ENCODE results near the gene ZNF418. TPM values are rescaled to one million over a fixed set of nuclear protein-coding genes. Genes with fewer than 3 reads are reported as not detected.

ZNF418 gene
- polyA plus RNA-seq (ENCODE audit: insufficient read length in 10 of 10): 10 to 100 TPM in 5 of 10 donors, 1 to 10 TPM in 5; 6.0 to 19.1 (median 9.6) TPM
- long read RNA-seq, donor 1: 0 reads
- long read RNA-seq, donor 2: 0 reads
- long read RNA-seq, donor 3: 0 reads
- long read RNA-seq, donor 4, partial matches to known transcripts: 0 of 1 reads
- long read RNA-seq, donor 4, other reads (novel, unspliced or antisense): 0 of 1 reads
- long read RNA-seq, donor 5: 0 reads
- long read RNA-seq, donor 6: 0 reads
- long read RNA-seq, donor 7, partial matches to known transcripts: 0 of 1 reads
- long read RNA-seq, donor 7, other reads (novel, unspliced or antisense): 0 of 1 reads
- long read RNA-seq, donor 8: 0 reads
- long read RNA-seq, donor 9: 0 reads

- DNase-seq: peak; percentile 84 to 90 (median 86)
These were observed at the start of gene ZNF418 for GRCh38 chr19:57934820-57935665. Gene ZNF418, minus strand, starts transcription at chr19:57935402. Its CDS starts 1,580 bp downstream, at chr19:57933822.

GRCh38 chr19:57978586-57979289 lies 43.5 kb upstream of the ZNF418 start:
- no peak for DNase-seq

- no peak for DNase-seq
These were observed 39.2 kb upstream of the ZNF418 start, which contains the start of gene C19orf18 for GRCh38 chr19:57974434-57974833. Gene C19orf18, minus strand, starts transcription at chr19:57974534. Its CDS starts 102 bp downstream, at chr19:57974432.

- no peak for DNase-seq
These were observed 29.6 kb upstream of the ZNF418 start for GRCh38 chr19:57964761-57965160.

GRCh38 chr19:57961785-57962184 lies 26.6 kb upstream of the ZNF418 start:
- no peak for DNase-seq

GRCh38 chr19:57954996-57955395 lies 19.8 kb upstream of the ZNF418 start:
- DNase-seq: no peak

- DNase-seq: no peak
These were observed 14.5 kb upstream of the ZNF418 start for GRCh38 chr19:57949702-57950101.

GRCh38 chr19:57949296-57949695 lies 14.1 kb upstream of the ZNF418 start:
- no peak for DNase-seq

GRCh38 chr19:57947419-57948134 lies 12.4 kb upstream of the ZNF418 start, which contains the start of gene ZNF256:
Gene ZNF256, minus strand, starts transcription at chr19:57947706. Its CDS starts 232 bp downstream, at chr19:57947474.
- DNase-seq: peak; percentile 96 to 98 (median 96)

GRCh38 chr19:57947088-57947418 lies 11.9 kb upstream of the ZNF418 start:
- DNase-seq: no peak

- no peak for DNase-seq
These were observed 11.1 kb upstream of the ZNF418 start for GRCh38 chr19:57946316-57946715.

GRCh38 chr19:57941593-57941992 lies 6.4 kb upstream of the ZNF418 start:
- no peak for DNase-seq

GRCh38 chr19:57935731-57936130 lies 529 bp upstream of the ZNF418 start:
- DNase-seq: no peak

- no peak for DNase-seq
These were observed 7.6 kb downstream of the ZNF418 start for GRCh38 chr19:57927587-57927986.

- peak; percentile 94 to 97 (median 96) for DNase-seq
These were observed 18.8 kb downstream of the ZNF418 start, which contains the start of gene ZNF417 for GRCh38 chr19:57916168-57916995. Gene ZNF417, minus strand, starts transcription at chr19:57916592. Its CDS starts 181 bp downstream, at chr19:57916411.

GRCh38 chr19:57914531-57914930 lies 20.7 kb downstream of the ZNF418 start:
- DNase-seq: no peak

GRCh38 chr19:57907394-57907793 lies 27.8 kb downstream of the ZNF418 start:
- DNase-seq: no peak

- DNase-seq: no peak
These were observed 29.9 kb downstream of the ZNF418 start for GRCh38 chr19:57905258-57905657.

- no peak for DNase-seq
These were observed 31.5 kb downstream of the ZNF418 start for GRCh38 chr19:57903618-57904184.

GRCh38 chr19:57900311-57900710 lies 34.9 kb downstream of the ZNF418 start:
- no peak for DNase-seq
